Fibroblast of peridontal ligament (primary cell): ENCODE data around the gene IFNA4.

Experiments used
- DNase-seq: peaks from one replicate; pipeline ENCODE4 v3.0.0-alpha.2; 2010; ENCODE audit errors: extremely low read depth

Gene IFNA4

GRCh38 chr9:21165516-21165915 lies 21.9 kb downstream of the IFNA4 start:
- no peak for DNase-seq

GRCh38 chr9:21160178-21160577 lies 27.2 kb downstream of the IFNA4 start:
- DNase-seq: no peak

GRCh38 chr9:21155501-21155900 lies 31.9 kb downstream of the IFNA4 start:
- no peak for DNase-seq

GRCh38 chr9:21154018-21154608 lies 33.3 kb downstream of the IFNA4 start:
- peak; percentile 22 for DNase-seq

- DNase-seq: no peak
These were observed 33.9 kb downstream of the IFNA4 start for GRCh38 chr9:21153336-21154017.

GRCh38 chr9:21144603-21145002 lies 42.8 kb downstream of the IFNA4 start:
- no peak for DNase-seq

GRCh38 chr9:21141427-21141882 lies 45.9 kb downstream of the IFNA4 start, which contains the start of gene IFNW1:
Gene IFNW1, minus strand, starts transcription at chr9:21141832. Its CDS starts 262 bp downstream, at chr9:21141570.
- peak; percentile 43 for DNase-seq

GRCh38 chr9:21137020-21137419 lies 50.4 kb downstream of the IFNA4 start:
- no peak for DNase-seq
